ENCODE results near the gene LUZP1. TPM values are rescaled to one million over a fixed set of nuclear protein-coding genes. Genes with fewer than 3 reads are reported as not detected.

The LUZP1 gene
- total RNA-seq, 1 experiment from 2014 or later: 22.4 TPM

DNA sequence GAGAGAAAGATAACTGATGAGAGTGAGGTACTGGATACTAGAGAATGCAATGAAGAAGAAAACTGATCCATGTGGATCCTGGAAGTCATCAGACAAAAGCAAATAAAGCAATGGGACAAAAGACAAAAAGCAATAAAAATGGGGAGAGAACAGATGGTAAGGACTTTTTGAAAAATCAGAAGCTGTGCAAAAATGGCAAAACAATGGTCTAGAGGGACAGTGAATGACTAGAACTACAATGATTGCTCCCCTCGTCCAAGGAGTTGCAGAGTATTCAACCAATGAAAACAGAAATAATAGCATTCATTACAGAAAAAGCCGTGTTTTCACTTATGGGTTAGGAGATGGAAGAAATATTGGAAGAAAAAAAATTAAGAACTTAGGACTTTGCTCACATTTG lies 18.5 kb downstream of the LUZP1 start:
- no peak for DNase-seq (ENCODE audit: low read depth, low spot score)
- CTCF ChIA-PET: no interaction called here
- RAD21 ChIA-PET (ENCODE audit: low non-redundant PET in 1 of 2, low total read pairs in 2 of 2, uncharacterized antibody in 2 of 2, unreplicated experiment in 2 of 2): no interaction called here
- Histone ChIP-seq H3K4me3 (replicated peaks in 1 of 2; ENCODE audit: low read depth in 1 of 2, low read length in 2 of 2) (no peak overlapping the region), H3K9me2 (ENCODE audit: insufficient read depth) (no peaks in the 10 kb centered on the region), H2AFZ (ENCODE audit: low read depth, low read length, poor library complexity, severe bottlenecking) (no peak overlapping the region), H3K9ac (ENCODE audit: low read length) (no peak overlapping the region), H3K36me3 (ENCODE audit: control insufficient read depth in 1 of 2, insufficient read depth in 2 of 2, low read length in 2 of 2) (peaks cover 0 to 4% of the 10 kb centered on the region in 2 experiments; a peak in 1 of 4 replicates), H3K27ac (ENCODE audit: low read depth, low read length) (no peak overlapping the region), H3K9me3 (ENCODE audit: control insufficient read depth in 1 of 2, insufficient read depth in 1 of 2, low read depth in 1 of 2, low read length in 2 of 2) (no peaks in the 10 kb centered on the region), H3K79me2 (ENCODE audit: insufficient read depth, low read length) (peaks cover 83% of the 10 kb centered on the region), H3K4me1 (ENCODE audit: control insufficient read depth in 1 of 2, insufficient read depth in 2 of 2, low read length in 2 of 2) (peaks cover 8 to 16% of the 10 kb centered on the region in 2 experiments; a peak in 3 of 4 replicates), H3K4me2 (ENCODE audit: low read length) (no peak overlapping the region), H3K27me3 (ENCODE audit: insufficient read depth, low read length) (no peaks in the 10 kb centered on the region), H4K20me1 (ENCODE audit: insufficient read depth) (no peaks in the 10 kb centered on the region; the same call in 1 of the 2 replicates)
- intact Hi-C loops (cut with micrococcal nuclease): no loop called here
- no TSS peak for BruUV-seq (replicated peaks)
- POLR2A ChIA-PET: interaction anchor here (1.0 kb wide), 1 partner anchor 11 kb away, joined by 5 read pairs; no protein-coding TSS in a partner anchor
- ATAC-seq: no peak
- TF ChIP-seq SRF (IDR thresholded peaks at IDR 0.05; ENCODE audit: low read depth) (no peak), SP1 (IDR thresholded peaks at IDR 0.05; ENCODE audit: low read depth) (no peak), SIN3A (IDR thresholded peaks at IDR 0.05; ENCODE audit: low read depth) (no peak), EZH2phosphoT487 (IDR thresholded peaks at IDR 0.05; ENCODE audit: borderline replicate concordance) (no peak), FOSL1 (IDR thresholded peaks at IDR 0.05; ENCODE audit: low read depth) (no peak), EZH2 (IDR thresholded peaks at IDR 0.05) (no peak), RAD21 (IDR thresholded peaks at IDR 0.05; ENCODE audit: low read depth) (no peak), CEBPB (IDR thresholded peaks at IDR 0.05; ENCODE audit: low read depth) (no peak), CBX3 (IDR thresholded peaks at IDR 0.05; ENCODE audit: low read depth) (no peak), TCF7L2 (IDR thresholded peaks at IDR 0.05; ENCODE audit: borderline replicate concordance, extremely low read depth, insufficient read depth, insufficient read length) (no peak)
- TF ChIP-seq, protein P1, sequence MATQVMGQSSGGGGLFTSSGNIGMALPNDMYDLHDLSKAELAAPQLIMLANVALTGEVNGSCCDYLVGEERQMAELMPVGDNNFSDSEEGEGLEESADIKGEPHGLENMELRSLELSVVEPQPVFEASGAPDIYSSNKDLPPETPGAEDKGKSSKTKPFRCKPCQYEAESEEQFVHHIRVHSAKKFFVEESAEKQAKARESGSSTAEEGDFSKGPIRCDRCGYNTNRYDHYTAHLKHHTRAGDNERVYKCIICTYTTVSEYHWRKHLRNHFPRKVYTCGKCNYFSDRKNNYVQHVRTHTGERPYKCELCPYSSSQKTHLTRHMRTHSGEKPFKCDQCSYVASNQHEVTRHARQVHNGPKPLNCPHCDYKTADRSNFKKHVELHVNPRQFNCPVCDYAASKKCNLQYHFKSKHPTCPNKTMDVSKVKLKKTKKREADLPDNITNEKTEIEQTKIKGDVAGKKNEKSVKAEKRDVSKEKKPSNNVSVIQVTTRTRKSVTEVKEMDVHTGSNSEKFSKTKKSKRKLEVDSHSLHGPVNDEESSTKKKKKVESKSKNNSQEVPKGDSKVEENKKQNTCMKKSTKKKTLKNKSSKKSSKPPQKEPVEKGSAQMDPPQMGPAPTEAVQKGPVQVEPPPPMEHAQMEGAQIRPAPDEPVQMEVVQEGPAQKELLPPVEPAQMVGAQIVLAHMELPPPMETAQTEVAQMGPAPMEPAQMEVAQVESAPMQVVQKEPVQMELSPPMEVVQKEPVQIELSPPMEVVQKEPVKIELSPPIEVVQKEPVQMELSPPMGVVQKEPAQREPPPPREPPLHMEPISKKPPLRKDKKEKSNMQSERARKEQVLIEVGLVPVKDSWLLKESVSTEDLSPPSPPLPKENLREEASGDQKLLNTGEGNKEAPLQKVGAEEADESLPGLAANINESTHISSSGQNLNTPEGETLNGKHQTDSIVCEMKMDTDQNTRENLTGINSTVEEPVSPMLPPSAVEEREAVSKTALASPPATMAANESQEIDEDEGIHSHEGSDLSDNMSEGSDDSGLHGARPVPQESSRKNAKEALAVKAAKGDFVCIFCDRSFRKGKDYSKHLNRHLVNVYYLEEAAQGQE (IDR thresholded peaks at IDR 0.05; ENCODE audit: low read depth): no peak
